Body of pancreas (tissue), 4 donors: ENCODE results near the gene DUSP3.

ENCODE experiments used
- POLR2A ChIP-seq, 3 donors: fragments of 450-650 bp; IDR thresholded peaks; one replicate each; pipeline ENCODE4 v1.6.1; 2016; ENCODE audit warnings: antibody characterized with exemption in 3 of 3, mild to moderate bottlenecking in 2 of 3
- TF ChIP-seq, protein P1 (sequence below), 7 experiments: fragments of 450-650 bp in 4 of 7; fragments of 200-600 bp in 3 of 7; sonication (generic) in 3 of 7; IDR thresholded peaks; one replicate each; pipeline ENCODE4 v1.5.1; 2016 to 2019; ENCODE audit warnings: antibody characterized with exemption in 7 of 7

DNA sequence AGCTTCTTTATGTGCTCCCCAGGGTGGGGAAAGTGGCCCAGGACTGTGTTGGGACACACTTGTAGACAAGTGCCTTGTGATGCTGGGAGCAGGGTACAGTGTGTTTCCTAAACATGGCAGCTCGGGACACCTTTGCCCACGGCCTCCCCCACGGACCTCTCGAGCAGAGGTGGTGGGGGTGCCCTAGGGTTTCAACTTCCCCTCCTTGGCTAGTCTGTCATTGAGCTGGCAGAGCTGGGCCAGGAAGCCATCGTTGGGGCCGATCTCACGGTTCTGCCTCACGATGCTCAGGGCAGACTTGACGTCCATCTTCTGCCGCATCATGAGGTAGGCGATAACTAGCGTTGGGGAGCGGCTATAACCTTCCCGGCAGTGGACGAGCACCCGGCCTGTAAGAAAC lies 9.4 kb downstream of the DUSP3 start:
- TF ChIP-seq, protein P1, sequence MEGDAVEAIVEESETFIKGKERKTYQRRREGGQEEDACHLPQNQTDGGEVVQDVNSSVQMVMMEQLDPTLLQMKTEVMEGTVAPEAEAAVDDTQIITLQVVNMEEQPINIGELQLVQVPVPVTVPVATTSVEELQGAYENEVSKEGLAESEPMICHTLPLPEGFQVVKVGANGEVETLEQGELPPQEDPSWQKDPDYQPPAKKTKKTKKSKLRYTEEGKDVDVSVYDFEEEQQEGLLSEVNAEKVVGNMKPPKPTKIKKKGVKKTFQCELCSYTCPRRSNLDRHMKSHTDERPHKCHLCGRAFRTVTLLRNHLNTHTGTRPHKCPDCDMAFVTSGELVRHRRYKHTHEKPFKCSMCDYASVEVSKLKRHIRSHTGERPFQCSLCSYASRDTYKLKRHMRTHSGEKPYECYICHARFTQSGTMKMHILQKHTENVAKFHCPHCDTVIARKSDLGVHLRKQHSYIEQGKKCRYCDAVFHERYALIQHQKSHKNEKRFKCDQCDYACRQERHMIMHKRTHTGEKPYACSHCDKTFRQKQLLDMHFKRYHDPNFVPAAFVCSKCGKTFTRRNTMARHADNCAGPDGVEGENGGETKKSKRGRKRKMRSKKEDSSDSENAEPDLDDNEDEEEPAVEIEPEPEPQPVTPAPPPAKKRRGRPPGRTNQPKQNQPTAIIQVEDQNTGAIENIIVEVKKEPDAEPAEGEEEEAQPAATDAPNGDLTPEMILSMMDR (IDR thresholded peaks at IDR 0.05), result no peak
- no peak for TF ChIP-seq POLR2A (IDR thresholded peaks at IDR 0.05)
